GM23338 (cell line): Measurements from ENCODE around the gene PLXNC1. TPM values are rescaled to one million over a fixed set of nuclear protein-coding genes. Genes with fewer than 3 reads are reported as not detected.

Source experiments
- ATAC-seq: fragments of 200-7000 bp; cut with Tn5 transposase; 3 replicates; pipeline ENCODE4 v1.9.1; 2020
- DNase-seq: peaks from one replicate; pipeline ENCODE4 v3.0.0-alpha.2; 2015; ENCODE audit warnings: low spot score
- H2AFZ ChIP-seq: fragments of 200-600 bp; sonication (generic); 2 replicates; pipeline ENCODE4 v1.8.0; 2016; ENCODE audit warnings: antibody characterized with exemption, mild to moderate bottlenecking, moderate library complexity
- H3F3A ChIP-seq: fragments of 200-600 bp; sonication (generic); replicated peaks from 2 replicates; pipeline ENCODE4 v1.8.0; 2017; ENCODE audit warnings: antibody characterized with exemption, mixed run types, low read depth
- H3K27ac ChIP-seq: fragments of 200-600 bp; sonication (generic); 2 replicates; pipeline ENCODE4 v1.6.1; 2016; ENCODE audit warnings: low read depth
- H3K27me3 ChIP-seq: fragments of 200-600 bp; sonication (generic); 2 replicates; pipeline ENCODE4 v1.8.0; 2016; ENCODE audit warnings: mild to moderate bottlenecking, mixed run types, moderate library complexity; ENCODE audit not compliant: insufficient read depth
- H3K36me3 ChIP-seq: fragments of 200-600 bp; sonication (generic); 2 replicates; pipeline ENCODE4 v1.8.0; 2016; ENCODE audit warnings: mild to moderate bottlenecking; ENCODE audit not compliant: insufficient read depth
- H3K4me1 ChIP-seq: fragments of 200-600 bp; sonication (generic); 2 replicates; pipeline ENCODE4 v1.8.0; 2016; ENCODE audit warnings: mild to moderate bottlenecking, moderate library complexity; ENCODE audit not compliant: insufficient read depth
- H3K4me2 ChIP-seq: fragments of 200-600 bp; sonication (generic); 2 replicates; pipeline ENCODE4 v1.7.1; 2017; ENCODE audit warnings: mixed run types
- H3K4me3 ChIP-seq: fragments of 200-600 bp; sonication (generic); 2 replicates; pipeline ENCODE4 v1.6.1; 2016; ENCODE audit warnings: mixed run types
- H3K79me2 ChIP-seq: fragments of 200-600 bp; sonication (generic); replicated peaks from 2 replicates; pipeline ENCODE4 v1.8.0; 2017; ENCODE audit warnings: mild to moderate bottlenecking; ENCODE audit not compliant: insufficient read depth
- H3K9me2 ChIP-seq: fragments of 200-600 bp; sonication (generic); 2 replicates; pipeline ENCODE4 v1.8.0; 2017; ENCODE audit not compliant: insufficient read depth
- H4K20me1 ChIP-seq: fragments of 200-600 bp; sonication (generic); replicated peaks from 2 replicates; pipeline ENCODE4 v1.8.0; 2017; ENCODE audit warnings: mild to moderate bottlenecking; ENCODE audit not compliant: insufficient read depth
- H3K27ac Mint-ChIP-seq: 2 replicates; pipeline ENCODE4 v1.8.0; 2020; ENCODE audit warnings: inconsistent platforms, mild to moderate bottlenecking, moderate library complexity, mixed read lengths
- H3K27me3 Mint-ChIP-seq: 3 replicates; pipeline ENCODE4 v1.8.0; 2022; ENCODE audit warnings: low read depth, mild to moderate bottlenecking, moderate library complexity, mixed read lengths, inconsistent platforms; ENCODE audit not compliant: insufficient read depth, poor library complexity
- H3K36me3 Mint-ChIP-seq: 3 replicates; pipeline ENCODE4 v1.8.0; 2021; ENCODE audit warnings: low read depth, mild to moderate bottlenecking, inconsistent platforms, moderate library complexity, mixed read lengths
- H3K4me1 Mint-ChIP-seq: 3 replicates; pipeline ENCODE4 v1.8.0; 2020; ENCODE audit warnings: mild to moderate bottlenecking, inconsistent platforms, mixed read lengths
- H3K4me3 Mint-ChIP-seq: 3 replicates; pipeline ENCODE4 v1.8.0; 2021; ENCODE audit warnings: moderate library complexity, mild to moderate bottlenecking, inconsistent platforms, mixed read lengths
- H3K9me3 Mint-ChIP-seq: 3 replicates; pipeline ENCODE4 v1.8.0; 2020; ENCODE audit warnings: moderate library complexity, mild to moderate bottlenecking, inconsistent platforms, mixed read lengths
- CREB1 ChIP-seq: fragments of 250-450 bp; sonication (Bioruptor Pico); IDR thresholded peaks from 2 replicates; pipeline ENCODE4 v1.5.0; 2020; ENCODE audit warnings: low read depth, mild to moderate bottlenecking, moderate library complexity
- EZH2phosphoT487 ChIP-seq: fragments of 200-600 bp; sonication (generic); IDR thresholded peaks from one replicate; pipeline ENCODE4 v1.8.1; 2018; ENCODE audit warnings: antibody characterized with exemption; ENCODE audit not compliant: unreplicated experiment
- JUNB ChIP-seq: IDR thresholded peaks from one replicate; pipeline ENCODE4 v1.6.1; 2016; ENCODE audit warnings: antibody characterized with exemption; ENCODE audit not compliant: unreplicated experiment
- POLR2AphosphoS5 ChIP-seq: IDR thresholded peaks from 2 replicates; pipeline ENCODE4 v1.6.1; 2016; ENCODE audit warnings: antibody characterized with exemption, low read depth
- STAT1 ChIP-seq: IDR thresholded peaks from one replicate; pipeline ENCODE4 v1.6.1; 2016; ENCODE audit warnings: antibody characterized with exemption; ENCODE audit not compliant: unreplicated experiment
- ZNF114 ChIP-seq: fragments of 250-450 bp; sonication (Bioruptor Pico); IDR thresholded peaks from 2 replicates; pipeline ENCODE4 v1.5.0; 2020; ENCODE audit warnings: mild to moderate bottlenecking, moderate library complexity
- ZNF331 ChIP-seq: fragments of 250-450 bp; sonication (Bioruptor Pico); IDR thresholded peaks from 2 replicates; pipeline ENCODE4 v1.5.0; 2020; ENCODE audit warnings: low read depth, mild to moderate bottlenecking, moderate library complexity
- polyA plus RNA-seq: library from polyadenylated mRNA; unstranded; fragments of >200 nt; fragmentation: Nextera tagmentation; extraction: Ambion mirVana; gene quantifications from 2 replicates; pipeline ENCODE4 v1.2.1, GENCODE V29; 2016
- total RNA-seq: library from RNA; depleted of rRNA; stranded (reverse); fragments of >200 nt; shearing (Covaris generic); gene quantifications from 2 replicates; pipeline ENCODE4 v1.2.3, GENCODE V29; 2014
- TF ChIP-seq, protein P1 (sequence below): fragments of 250-450 bp; sonication (Bioruptor Pico); IDR thresholded peaks from 2 replicates; pipeline ENCODE4 v1.5.0; 2020; ENCODE audit warnings: mild to moderate bottlenecking, moderate library complexity

Gene PLXNC1
- total and polyA plus RNA-seq, 2 experiments from 2014 or later: 1.9 to 6.5 TPM

- TF ChIP-seq, protein P1, sequence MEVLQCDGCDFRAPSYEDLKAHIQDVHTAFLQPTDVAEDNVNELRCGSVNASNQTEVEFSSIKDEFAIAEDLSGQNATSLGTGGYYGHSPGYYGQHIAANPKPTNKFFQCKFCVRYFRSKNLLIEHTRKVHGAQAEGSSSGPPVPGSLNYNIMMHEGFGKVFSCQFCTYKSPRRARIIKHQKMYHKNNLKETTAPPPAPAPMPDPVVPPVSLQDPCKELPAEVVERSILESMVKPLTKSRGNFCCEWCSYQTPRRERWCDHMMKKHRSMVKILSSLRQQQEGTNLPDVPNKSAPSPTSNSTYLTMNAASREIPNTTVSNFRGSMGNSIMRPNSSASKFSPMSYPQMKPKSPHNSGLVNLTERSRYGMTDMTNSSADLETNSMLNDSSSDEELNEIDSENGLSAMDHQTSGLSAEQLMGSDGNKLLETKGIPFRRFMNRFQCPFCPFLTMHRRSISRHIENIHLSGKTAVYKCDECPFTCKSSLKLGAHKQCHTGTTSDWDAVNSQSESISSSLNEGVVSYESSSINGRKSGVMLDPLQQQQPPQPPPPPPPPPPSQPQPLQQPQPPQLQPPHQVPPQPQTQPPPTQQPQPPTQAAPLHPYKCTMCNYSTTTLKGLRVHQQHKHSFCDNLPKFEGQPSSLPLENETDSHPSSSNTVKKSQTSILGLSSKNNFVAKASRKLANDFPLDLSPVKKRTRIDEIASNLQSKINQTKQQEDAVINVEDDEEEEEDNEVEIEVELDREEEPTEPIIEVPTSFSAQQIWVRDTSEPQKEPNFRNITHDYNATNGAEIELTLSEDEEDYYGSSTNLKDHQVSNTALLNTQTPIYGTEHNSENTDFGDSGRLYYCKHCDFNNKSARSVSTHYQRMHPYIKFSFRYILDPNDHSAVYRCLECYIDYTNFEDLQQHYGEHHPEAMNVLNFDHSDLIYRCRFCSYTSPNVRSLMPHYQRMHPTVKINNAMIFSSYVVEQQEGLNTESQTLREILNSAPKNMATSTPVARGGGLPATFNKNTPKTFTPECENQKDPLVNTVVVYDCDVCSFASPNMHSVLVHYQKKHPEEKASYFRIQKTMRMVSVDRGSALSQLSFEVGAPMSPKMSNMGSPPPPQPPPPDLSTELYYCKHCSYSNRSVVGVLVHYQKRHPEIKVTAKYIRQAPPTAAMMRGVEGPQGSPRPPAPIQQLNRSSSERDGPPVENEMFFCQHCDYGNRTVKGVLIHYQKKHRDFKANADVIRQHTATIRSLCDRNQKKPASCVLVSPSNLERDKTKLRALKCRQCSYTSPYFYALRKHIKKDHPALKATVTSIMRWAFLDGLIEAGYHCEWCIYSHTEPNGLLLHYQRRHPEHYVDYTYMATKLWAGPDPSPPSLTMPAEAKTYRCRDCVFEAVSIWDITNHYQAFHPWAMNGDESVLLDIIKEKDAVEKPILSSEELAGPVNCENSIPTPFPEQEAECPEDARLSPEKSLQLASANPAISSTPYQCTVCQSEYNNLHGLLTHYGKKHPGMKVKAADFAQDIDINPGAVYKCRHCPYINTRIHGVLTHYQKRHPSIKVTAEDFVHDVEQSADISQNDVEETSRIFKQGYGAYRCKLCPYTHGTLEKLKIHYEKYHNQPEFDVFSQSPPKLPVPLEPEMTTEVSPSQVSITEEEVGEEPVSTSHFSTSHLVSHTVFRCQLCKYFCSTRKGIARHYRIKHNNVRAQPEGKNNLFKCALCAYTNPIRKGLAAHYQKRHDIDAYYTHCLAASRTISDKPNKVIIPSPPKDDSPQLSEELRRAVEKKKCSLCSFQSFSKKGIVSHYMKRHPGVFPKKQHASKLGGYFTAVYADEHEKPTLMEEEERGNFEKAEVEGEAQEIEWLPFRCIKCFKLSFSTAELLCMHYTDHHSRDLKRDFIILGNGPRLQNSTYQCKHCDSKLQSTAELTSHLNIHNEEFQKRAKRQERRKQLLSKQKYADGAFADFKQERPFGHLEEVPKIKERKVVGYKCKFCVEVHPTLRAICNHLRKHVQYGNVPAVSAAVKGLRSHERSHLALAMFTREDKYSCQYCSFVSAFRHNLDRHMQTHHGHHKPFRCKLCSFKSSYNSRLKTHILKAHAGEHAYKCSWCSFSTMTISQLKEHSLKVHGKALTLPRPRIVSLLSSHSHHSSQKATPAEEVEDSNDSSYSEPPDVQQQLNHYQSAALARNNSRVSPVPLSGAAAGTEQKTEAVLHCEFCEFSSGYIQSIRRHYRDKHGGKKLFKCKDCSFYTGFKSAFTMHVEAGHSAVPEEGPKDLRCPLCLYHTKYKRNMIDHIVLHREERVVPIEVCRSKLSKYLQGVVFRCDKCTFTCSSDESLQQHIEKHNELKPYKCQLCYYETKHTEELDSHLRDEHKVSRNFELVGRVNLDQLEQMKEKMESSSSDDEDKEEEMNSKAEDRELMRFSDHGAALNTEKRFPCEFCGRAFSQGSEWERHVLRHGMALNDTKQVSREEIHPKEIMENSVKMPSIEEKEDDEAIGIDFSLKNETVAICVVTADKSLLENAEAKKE: no peak
- TF ChIP-seq EZH2phosphoT487: no peak
Measured at GRCh38 chr12:94235848-94236247, 87.5 kb downstream of the PLXNC1 start (continued).

GRCh38 chr12:94239332-94239993, 91.1 kb downstream of the PLXNC1 start:
- Histone ChIP-seq H3K4me3 (no peak overlapping the region), H3K79me2 (no peaks in the 10 kb centered on the region), H3K4me1 (no peaks in the 10 kb centered on the region), H3K27ac (no peak overlapping the region), H2AFZ (no peak overlapping the region), H4K20me1 (no peaks in the 10 kb centered on the region), H3K4me2 (no peak overlapping the region), H3F3A (no peaks in the 10 kb centered on the region), H3K36me3 (no peaks in the 10 kb centered on the region), H3K9me2 (no peaks in the 10 kb centered on the region), H3K27me3 (no peaks in the 10 kb centered on the region)
- Mint-ChIP-seq H3K27ac (no peak overlapping the region), H3K27me3 (no peaks in the 10 kb centered on the region), H3K9me3 (no peaks in the 10 kb centered on the region), H3K4me3 (no peak overlapping the region), H3K36me3 (no peaks in the 10 kb centered on the region), H3K4me1 (no peaks in the 10 kb centered on the region)
- no peak for ATAC-seq
- no peak for DNase-seq
- no peak for TF ChIP-seq CREB1 (CRISPR knock-in tag)
- no peak for TF ChIP-seq STAT1
- no peak for TF ChIP-seq ZNF331 (CRISPR knock-in tag)
- TF ChIP-seq POLR2AphosphoS5: no peak
- TF ChIP-seq, protein P1: no peak
- TF ChIP-seq JUNB: no peak
- no peak for TF ChIP-seq ZNF114 (CRISPR knock-in tag)
